Endodermal cell (in vitro differentiated cells): ENCODE measurements around the gene MIF. TPM values are rescaled to one million over a fixed set of nuclear protein-coding genes. Genes with fewer than 3 reads are reported as not detected.
"Not testable (repeated sequence)": the region's sequence is repeated elsewhere in the genome, so short reads cannot be mapped to it uniquely, and the experiment has no call there.

Source experiments
- DNase-seq: peaks from one replicate; pipeline ENCODE4 v3.0.0-alpha.2; 2017
- H3K27ac ChIP-seq: 2 replicates; pipeline ENCODE4 v1.5.1; 2013; ENCODE audit warnings: mild to moderate bottlenecking, low read depth, low read length, moderate library complexity
- H3K27me3 ChIP-seq: 2 replicates; pipeline ENCODE4 v1.6.1; 2013; ENCODE audit warnings: mild to moderate bottlenecking, low read length, moderate library complexity; ENCODE audit not compliant: insufficient read depth, control insufficient read depth, poor library complexity, severe bottlenecking
- H3K36me3 ChIP-seq: 2 replicates; pipeline ENCODE4 v1.7.0; 2013; ENCODE audit warnings: mild to moderate bottlenecking, low read length, moderate library complexity; ENCODE audit not compliant: control insufficient read depth, insufficient read depth
- H3K4me1 ChIP-seq: one replicate; pipeline ENCODE4 v1.7.0; 2013; ENCODE audit warnings: low read length; ENCODE audit not compliant: control insufficient read depth, insufficient read depth
- H3K4me3 ChIP-seq: 2 replicates; pipeline ENCODE4 v1.5.1; 2013; ENCODE audit warnings: mild to moderate bottlenecking, low read length, moderate library complexity
- H3K9ac ChIP-seq: 2 replicates; pipeline ENCODE4 v1.6.1; 2013; ENCODE audit warnings: mild to moderate bottlenecking, low read length, moderate library complexity; ENCODE audit not compliant: poor library complexity, severe bottlenecking; ENCODE audit errors: extremely low read depth
- H3K9me3 ChIP-seq: 2 replicates; pipeline ENCODE4 v1.6.1; 2013; ENCODE audit warnings: mild to moderate bottlenecking, low read length, moderate library complexity; ENCODE audit not compliant: control insufficient read depth
- H3K27ac Mint-ChIP-seq: 2 replicates; pipeline ENCODE4 v1.8.0; 2020; ENCODE audit warnings: mixed read lengths
- H3K27me3 Mint-ChIP-seq: 2 replicates; pipeline ENCODE4 v1.8.0; 2021; ENCODE audit warnings: mild to moderate bottlenecking, mixed read lengths; ENCODE audit not compliant: insufficient read depth
- H3K36me3 Mint-ChIP-seq: 2 replicates; pipeline ENCODE4 v1.8.0; 2020; ENCODE audit warnings: low read depth, mixed read lengths
- H3K4me1 Mint-ChIP-seq: 2 replicates; pipeline ENCODE4 v1.8.0; 2020; ENCODE audit warnings: mixed read lengths
- H3K4me3 Mint-ChIP-seq: 2 replicates; pipeline ENCODE4 v1.8.0; 2020; ENCODE audit warnings: mild to moderate bottlenecking, moderate library complexity, mixed read lengths
- H3K9me3 Mint-ChIP-seq: 2 replicates; pipeline ENCODE4 v1.8.0; 2020; ENCODE audit warnings: mild to moderate bottlenecking, mixed read lengths
- WGBS, 2 experiments: methylation state at CpG; one replicate each; pipeline versions ENCODE4 v1.1.5 to v1.1.7; 2013; ENCODE audit warnings: missing lambda C conversion rate in 2 of 2, mixed read lengths in 1 of 2; ENCODE audit not compliant: insufficient coverage in 1 of 2, insufficient read length in 1 of 2; 5-methylcytosine and 5-hydroxymethylcytosine counted together
- total RNA-seq, 2 donors: library from RNA; stranded (reverse); fragmentation: NEBNext Ultra II Directional in 1 of 2; extraction: Animal tissue kit (Norgen Biotek cat#: 25700) in 1 of 2; gene quantifications; 2 replicates in 1 of 2; 3 replicates in 1 of 2; pipeline ENCODE4 v1.2.1, GENCODE V29; 2021
- TF ChIP-seq, protein P1 (sequence below): fragments of 200-600 bp; sonication (generic); conservative IDR thresholded peaks from 2 replicates; pipeline ENCODE4 v1.5.0; 2021; ENCODE audit warnings: antibody characterized with exemption, mild to moderate bottlenecking

The MIF gene
- total RNA-seq, 2 donors from 2014 or later: 722 to 753 TPM

DNA sequence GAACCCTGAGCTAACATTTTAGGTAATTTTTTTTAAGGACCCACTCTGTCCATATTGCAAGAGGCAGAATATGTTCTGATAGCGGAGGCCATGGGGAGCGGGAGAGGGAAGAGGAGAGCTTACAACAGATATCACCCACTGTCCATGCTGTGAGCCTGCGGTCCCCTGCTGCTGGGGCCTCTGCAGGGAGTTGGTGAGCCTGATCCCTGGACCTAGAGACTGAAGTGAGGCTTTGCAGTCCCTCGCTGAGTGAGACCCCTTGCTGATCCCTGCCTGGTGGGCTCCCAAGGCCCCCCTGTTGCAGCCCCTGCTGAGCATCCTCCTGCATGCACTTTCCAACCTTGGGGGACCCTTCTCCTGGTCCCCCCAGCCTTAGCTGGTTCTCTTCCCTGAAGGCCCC lies 12.5 kb downstream of the MIF start:
- WGBS, 2 experiments: 93 to 96% methylated on average over 2 to 4 of the region's 4 CpGs
- Histone ChIP-seq H3K4me3 (no peak overlapping the region), H3K4me1 (no peaks in the 10 kb centered on the region), H3K9ac (no peak overlapping the region), H3K9me3 (peaks cover 6% of the 10 kb centered on the region), H3K36me3 (no peaks in the 10 kb centered on the region), H3K27ac (no peak overlapping the region), H3K27me3 (no peaks in the 10 kb centered on the region)
- H3K9me3 Mint-ChIP-seq: peaks cover 3% of the 10 kb centered on the region
- H3K4me1 Mint-ChIP-seq: peaks cover 9% of the 10 kb centered on the region
- no peak for DNase-seq
- TF ChIP-seq, protein P1, sequence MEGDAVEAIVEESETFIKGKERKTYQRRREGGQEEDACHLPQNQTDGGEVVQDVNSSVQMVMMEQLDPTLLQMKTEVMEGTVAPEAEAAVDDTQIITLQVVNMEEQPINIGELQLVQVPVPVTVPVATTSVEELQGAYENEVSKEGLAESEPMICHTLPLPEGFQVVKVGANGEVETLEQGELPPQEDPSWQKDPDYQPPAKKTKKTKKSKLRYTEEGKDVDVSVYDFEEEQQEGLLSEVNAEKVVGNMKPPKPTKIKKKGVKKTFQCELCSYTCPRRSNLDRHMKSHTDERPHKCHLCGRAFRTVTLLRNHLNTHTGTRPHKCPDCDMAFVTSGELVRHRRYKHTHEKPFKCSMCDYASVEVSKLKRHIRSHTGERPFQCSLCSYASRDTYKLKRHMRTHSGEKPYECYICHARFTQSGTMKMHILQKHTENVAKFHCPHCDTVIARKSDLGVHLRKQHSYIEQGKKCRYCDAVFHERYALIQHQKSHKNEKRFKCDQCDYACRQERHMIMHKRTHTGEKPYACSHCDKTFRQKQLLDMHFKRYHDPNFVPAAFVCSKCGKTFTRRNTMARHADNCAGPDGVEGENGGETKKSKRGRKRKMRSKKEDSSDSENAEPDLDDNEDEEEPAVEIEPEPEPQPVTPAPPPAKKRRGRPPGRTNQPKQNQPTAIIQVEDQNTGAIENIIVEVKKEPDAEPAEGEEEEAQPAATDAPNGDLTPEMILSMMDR: no peak
- no peaks in the 10 kb centered on the region for H3K27me3 Mint-ChIP-seq
- no peak overlapping the region for H3K27ac Mint-ChIP-seq
- H3K36me3 Mint-ChIP-seq: peaks cover 13% of the 10 kb centered on the region
- H3K4me3 Mint-ChIP-seq: no peak overlapping the region

- WGBS, 2 experiments: 79% methylated on average over 9 of the region's 10 CpGs; no CpG with 5 or more reads in 1 of the 2 experiments
- not testable (repeated sequence) for H3K27me3 ChIP-seq, H3K9me3 Mint-ChIP-seq
Measured at GRCh38 chr22:23907423-23907822, 13.2 kb downstream of the MIF start.

DNA sequence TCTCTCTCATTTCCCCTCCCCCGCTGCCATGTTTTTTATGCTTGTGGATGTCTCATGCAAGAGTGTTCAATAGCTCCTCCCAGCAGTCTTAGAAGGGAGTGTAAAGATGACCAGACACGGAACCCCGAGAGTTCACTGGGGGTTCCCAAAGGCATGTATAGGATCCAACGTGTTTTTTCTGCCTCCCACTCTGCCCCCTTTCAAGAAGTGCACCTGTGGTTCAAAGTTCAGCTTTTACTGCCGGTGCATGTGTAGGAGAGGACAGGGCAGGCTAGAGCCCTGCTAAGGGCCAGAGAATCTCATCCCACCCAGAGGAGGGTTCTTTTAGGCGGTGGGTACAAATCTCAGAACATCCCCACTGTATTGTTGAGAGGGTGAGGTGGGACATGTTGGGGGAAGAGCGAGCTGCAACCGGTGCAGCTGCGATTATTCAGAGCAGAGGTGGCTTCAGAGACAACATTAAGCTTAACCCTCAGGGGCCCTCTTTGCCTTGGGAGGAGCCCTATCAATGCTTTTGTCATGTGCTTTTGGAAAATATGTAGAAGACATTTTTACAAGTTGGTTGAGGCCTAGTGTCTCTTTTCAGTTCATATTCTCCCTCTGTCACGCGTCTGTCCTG lies 14.5 kb downstream of the MIF start:
- Mint-ChIP-seq H3K36me3 (peaks cover 15% of the 10 kb centered on the region), H3K4me3 (no peak overlapping the region), H3K27me3 (no peaks in the 10 kb centered on the region), H3K4me1 (peaks cover 12% of the 10 kb centered on the region), H3K9me3 (peaks cover 5% of the 10 kb centered on the region), H3K27ac (no peak overlapping the region)
- Histone ChIP-seq H3K4me1 (no peaks in the 10 kb centered on the region), H3K36me3 (no peaks in the 10 kb centered on the region), H3K27me3 (no peaks in the 10 kb centered on the region), H3K9ac (no peak overlapping the region), H3K9me3 (peaks cover 10% of the 10 kb centered on the region), H3K27ac (no peak overlapping the region), H3K4me3 (no peak overlapping the region)
- 74 to 81% methylated on average over 4 to 11 of the region's 11 CpGs for WGBS, 2 experiments
- DNase-seq: no peak
- TF ChIP-seq, protein P1: no peak

More at GRCh38 chr22:23907423-23907822, 13.2 kb downstream of the MIF start:
- not testable (repeated sequence) for H3K27ac Mint-ChIP-seq, H3K36me3 ChIP-seq, H3K9me3 ChIP-seq, H3K9ac ChIP-seq, H3K4me1 ChIP-seq, H3K27me3 Mint-ChIP-seq, H3K27ac ChIP-seq, H3K4me1 Mint-ChIP-seq, H3K4me3 Mint-ChIP-seq, DNase-seq, H3K4me3 ChIP-seq
- H3K36me3 Mint-ChIP-seq: peaks cover 15% of the 10 kb centered on the region
